Measurements from ENCODE around the gene SCN1A. TPM values are rescaled to one million over a fixed set of nuclear protein-coding genes. Genes with fewer than 3 reads are reported as not detected.

Gene SCN1A
- 0.06 TPM in 1 of 2 replicates, not detected in the other for total RNA-seq

GRCh38 chr2:166127217-166128155 lies at the start of gene SCN1A:
Gene SCN1A (minus strand): TSS chr2:166128020. CDS start chr2:166073621, 54,399 bp downstream.

GRCh38 chr2:165953655-165954606 lies 173.9 kb downstream of the SCN1A start, which contains the start of gene TTC21B:
Gene TTC21B (minus strand): TSS chr2:165953776. CDS start chr2:165953705, 71 bp downstream.

Other genes with a start within 250 kb of the SCN1A start
- gene TTC21B, start 174.2 kb downstream of the SCN1A start, total RNA-seq: 15.1 and 45.6 TPM in 2 replicates
- gene SCN9A, start 247.9 kb upstream of the SCN1A start, total RNA-seq: 1.3 and 1.6 TPM in 2 replicates

Data from bladder microvascular endothelial cell (primary cell).